HG02840 (cell line): ENCODE measurements around the gene AMH.

Source experiments
- ATAC-seq: cut with Tn5 transposase; IDR thresholded peaks from one replicate; pipeline ENCODE4 v1.9.1; 2021; ENCODE audit warnings: mild to moderate bottlenecking, moderate library complexity, moderate number of reproducible peaks; ENCODE audit not compliant: unreplicated experiment, low FRiP score

AMH gene

DNA sequence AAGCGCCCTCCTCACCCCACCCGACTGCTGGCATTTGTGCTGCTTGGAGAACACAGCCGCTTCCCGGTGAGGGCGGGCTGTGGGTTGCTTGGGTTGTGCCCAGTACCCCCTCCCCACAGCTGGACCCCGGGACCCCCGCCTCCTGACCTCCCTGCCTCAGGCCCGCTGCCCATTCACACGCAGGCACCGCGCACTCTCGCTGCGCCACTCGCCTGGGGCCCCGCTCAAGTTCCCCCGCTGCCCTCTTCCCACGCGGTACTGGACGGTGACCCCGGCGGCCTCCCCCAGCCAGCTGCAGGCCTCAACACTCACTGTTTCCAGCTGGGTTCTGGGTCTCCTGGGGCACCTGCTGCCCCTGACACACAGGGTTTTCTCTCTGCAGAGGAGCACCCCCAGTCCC, 29.4 kb upstream of the AMH start:
- ATAC-seq: no peak

DNA sequence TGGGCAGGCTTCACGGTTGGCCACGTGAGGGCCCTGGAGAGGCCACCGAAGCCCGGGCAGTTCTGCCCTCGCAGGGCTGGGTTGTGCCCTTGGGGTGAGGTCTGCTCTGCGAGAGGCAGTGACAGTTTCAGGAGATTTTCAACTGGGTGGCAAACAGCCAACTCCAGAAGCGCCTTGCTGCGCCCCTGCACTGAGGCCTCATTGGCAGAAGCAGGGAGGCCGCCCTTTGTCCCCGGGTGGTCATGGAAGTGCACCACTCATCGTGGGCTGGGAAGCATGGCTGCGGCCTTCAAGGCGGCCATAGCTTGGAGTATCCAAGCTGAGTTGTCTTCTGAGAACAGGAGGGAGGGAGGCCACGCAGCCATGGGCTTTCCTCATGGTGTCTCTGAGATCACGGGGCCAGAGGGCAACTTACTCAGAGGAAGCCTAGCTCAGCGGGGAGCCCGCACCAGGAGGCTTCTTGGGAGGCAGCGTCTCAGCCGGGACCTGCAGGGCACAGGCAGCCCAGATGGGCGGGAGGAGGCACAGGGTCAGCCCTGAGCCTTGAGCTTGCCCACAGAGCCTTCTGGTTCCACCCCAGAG, 27.8 kb upstream of the AMH start:
- ATAC-seq: no peak

DNA sequence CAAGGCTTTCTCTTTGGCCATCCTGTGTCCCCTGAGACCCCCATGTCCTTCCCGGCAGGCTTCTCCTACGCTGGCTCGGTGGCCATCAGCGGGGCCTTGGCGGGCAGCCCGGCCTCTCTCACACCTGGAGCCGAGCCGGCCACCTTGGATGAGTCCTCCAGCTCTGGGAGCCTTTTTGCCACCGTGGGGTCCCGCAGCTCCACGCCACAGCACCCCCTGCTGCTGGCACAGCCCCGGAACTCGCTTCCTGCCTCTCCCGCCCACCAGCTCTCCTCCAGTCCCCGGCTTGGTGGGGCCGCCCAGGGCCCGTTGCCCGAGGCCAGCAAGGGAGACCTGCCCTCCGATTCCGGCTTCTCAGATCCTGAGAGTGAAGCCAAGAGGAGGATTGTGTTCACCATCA, 27.2 kb upstream of the AMH start:
- ATAC-seq: no peak

DNA sequence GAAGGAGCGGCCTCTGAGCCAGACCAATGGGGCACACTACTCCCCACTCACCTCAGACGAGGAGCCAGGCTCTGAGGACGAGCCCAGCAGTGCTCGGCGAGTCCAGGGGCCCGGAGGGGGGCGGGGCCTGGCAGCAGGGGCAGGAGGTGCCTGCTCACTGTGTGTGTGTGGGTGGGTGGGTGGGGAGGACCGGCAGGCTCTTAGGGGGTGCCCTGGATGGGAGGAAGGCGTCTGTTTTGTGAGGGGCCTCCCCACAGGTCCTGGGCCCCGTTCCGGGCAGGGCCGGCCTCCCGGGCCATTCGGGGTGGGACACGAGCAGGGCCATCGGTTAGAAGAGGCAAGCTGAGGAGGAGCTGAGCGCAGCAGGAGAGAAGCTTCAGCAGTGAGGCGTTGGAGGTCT, 25.7 kb upstream of the AMH start:
- ATAC-seq: no peak

DNA sequence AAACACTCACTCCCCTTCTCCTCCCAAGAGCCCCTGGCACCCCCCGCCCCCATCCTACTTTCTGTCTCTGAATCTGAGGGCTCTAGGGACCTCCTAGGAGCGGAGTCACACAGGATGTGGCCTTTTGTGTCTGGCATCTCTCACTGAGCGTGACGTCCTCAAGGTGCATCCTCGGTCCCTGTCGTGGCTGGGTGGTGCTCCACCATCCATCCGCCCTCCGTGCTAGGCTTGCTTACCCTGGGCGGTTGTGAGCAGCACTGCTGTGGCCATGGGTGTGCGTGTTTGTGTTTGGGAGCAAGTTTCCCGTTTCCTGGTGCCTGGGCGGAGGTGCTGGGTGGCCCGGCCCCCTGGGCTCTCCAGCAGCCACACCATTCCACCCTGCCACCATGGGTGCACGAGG, 25.2 kb upstream of the AMH start:
- no peak for ATAC-seq

DNA sequence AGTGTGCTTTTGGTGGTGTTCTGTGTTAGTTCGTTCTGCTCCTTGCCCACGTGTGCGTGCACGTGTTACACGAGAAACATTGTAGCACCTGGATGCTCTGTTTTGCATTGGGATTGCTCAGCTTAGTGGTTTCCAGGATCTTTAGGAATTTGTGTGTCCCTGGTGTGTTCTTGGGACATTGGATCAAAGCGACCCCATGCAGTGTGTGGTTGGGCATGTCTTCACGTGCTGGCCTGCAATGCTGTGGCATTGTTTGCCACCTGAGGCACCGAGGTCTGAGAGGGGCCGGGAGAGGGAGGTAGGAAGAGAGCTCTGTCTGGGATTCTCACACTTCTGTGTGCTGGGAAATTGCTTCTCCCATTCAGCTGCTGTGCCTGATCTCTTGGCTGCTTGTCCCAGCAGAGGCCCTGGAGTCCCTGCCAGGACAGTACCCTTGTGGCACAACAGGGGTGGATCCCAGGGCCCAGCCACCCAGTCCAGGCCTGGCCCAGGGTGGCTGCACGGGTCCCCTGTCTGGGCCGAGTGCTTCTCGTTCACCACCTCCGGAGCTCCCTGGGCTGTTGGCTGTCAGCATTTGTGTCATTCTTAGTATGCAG, 24.3 kb upstream of the AMH start:
- no peak for ATAC-seq

DNA sequence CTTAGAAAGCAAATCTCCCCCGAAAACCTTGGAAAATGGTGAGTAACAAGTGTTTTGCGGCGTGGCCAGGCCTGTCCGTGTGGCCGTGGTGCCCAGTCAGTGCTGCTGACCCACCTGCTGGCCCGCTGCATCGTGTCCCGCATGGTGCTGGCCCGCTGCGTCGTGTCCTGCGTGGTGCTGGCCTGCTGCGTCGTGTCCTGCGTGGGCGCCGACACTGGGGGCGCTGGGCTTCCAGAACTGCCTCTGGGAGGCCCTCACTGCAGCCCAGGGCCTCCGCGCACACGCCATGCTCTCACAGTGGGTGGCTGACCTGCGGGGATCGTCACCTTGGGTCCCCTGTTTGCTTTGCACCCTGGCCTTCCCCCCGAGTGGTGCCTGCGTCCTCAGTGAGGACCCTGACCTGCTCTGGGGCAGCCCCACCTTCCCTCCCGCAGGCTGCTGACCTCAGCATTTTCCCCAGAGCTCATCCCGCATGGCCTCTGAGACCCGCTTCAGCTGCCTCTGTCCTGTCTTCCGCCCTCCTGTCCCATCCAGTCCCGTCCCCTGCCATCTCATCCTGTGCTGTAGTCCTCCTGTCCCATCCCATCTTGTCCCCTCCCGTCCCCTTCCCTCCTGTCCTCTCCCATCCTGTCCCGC, 23.6 kb upstream of the AMH start:
- ATAC-seq: no peak

DNA sequence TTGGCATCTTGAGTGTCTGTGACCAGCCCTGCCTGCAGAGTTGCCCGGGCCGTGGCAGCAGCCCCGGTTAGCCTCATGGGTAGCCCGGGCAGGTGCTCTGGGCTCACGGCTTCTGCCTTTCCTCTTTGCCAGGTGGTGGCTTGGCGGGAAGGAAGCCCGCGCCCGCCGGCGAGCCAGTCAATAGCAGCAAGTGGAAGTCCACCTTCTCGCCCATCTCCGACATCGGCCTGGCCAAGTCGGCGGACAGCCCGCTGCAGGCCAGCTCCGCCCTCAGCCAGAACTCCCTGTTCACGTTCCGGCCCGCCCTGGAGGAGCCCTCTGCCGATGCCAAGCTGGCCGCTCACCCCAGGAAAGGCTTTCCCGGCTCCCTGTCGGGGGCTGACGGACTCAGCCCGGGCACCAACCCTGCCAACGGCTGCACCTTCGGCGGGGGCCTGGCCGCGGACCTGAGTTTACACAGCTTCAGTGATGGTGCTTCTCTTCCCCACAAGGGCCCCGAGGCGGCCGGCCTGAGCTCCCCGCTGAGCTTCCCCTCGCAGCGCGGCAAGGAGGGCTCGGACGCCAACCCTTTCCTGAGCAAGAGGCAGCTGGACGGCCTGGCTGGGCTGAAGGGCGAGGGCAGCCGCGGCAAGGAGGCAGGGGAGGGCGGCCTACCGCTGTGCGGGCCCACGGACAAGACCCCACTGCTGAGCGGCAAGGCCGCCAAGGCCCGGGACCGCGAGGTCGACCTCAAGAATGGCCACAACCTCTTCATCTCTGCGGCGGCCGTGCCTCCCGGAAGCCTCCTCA, 22.9 kb upstream of the AMH start:
- no peak for ATAC-seq

DNA sequence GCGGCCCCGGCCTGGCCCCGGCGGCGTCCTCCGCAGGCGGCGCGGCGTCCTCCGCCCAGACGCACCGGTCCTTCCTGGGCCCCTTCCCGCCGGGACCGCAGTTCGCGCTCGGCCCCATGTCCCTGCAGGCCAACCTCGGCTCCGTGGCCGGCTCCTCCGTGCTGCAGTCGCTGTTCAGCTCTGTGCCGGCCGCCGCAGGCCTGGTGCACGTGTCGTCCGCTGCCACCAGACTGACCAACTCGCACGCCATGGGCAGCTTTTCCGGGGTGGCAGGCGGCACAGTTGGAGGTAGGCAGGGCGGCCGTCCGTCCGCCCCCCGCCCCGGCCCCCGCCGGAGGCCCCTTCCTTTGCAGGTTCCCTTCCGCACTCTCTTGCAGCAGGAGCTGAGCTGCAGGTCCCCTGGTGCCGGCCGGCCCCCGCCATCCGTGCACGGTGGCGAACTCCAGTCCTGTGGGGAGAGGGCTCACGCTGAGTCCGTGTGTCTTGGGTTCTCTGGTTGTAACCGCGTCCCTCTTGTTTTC, 22.2 kb upstream of the AMH start:
- ATAC-seq: no peak

DNA sequence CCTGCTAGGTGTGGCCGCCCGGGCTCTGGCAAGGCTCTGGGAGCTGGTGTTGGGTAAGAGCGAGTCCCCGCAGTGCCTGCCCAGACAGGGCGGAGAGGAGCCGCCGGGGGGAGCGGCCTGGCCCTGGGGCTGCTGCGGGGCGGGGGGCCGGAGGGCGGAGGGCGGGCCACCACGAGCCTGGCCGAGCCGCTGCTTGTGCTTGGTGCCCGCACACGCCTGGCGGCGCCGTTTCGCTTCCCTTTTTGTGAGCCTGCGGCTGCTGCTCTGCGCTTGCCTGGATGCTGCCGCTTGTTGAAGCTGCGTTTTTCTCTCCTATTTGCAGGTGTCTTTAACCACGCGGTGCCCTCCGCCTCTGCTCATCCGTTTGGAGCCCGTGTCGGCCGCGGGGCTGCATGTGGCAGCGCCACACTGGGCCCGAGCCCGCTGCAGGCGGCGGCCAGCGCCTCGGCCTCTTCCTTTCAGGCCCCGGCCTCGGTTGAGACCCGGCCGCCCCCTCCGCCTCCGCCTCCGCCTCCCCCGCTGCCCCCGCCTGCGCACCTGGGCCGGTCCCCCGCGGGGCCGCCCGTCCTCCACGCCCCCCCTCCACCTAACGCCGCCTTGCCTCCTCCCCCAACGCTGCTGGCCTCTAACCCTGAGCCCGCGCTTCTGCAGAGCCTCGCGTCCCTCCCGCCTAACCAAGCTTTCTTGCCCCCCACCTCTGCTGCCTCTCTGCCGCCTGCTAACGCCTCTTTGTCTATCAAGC, 21.5 kb upstream of the AMH start:
- ATAC-seq: no peak

DNA sequence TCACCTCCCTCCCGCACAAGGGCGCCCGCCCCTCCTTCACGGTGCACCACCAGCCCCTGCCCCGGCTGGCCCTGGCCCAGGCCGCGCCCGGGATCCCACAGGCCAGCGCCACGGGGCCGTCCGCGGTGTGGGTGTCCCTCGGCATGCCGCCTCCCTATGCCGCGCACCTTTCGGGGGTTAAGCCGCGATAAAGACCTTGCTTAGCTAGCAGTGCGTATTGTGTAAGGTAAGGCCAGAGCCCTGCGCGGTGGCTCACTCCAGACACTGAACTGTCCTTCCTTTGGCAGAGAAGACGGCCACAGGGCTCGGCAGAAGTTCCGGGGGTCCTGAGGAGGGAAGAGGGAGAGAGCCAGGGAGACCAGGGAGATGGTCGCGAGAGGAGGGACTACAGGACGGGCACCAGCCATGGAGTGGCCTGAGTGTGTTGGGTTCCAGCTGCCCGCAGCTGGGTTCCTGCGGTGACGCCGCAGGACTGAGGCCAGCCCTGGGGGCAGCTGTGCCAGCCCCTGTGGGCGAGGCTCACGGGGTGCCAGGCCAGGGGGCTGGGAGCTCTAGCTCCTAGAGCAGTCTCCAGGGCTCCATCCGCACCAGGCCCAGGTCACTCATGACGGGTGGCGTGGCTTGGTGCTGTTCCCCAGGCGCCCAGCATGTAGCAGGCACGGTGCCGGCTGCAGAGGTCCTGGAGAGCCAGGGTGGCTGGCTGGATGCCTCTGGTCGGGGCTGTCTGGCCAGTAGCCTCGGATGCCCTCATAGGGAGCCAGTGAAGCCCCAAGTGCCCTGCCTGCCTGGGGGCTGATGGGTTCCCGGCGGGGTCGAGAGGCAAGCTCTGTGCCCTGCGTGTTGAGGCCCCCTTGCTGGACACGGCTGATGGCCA, 20.7 kb upstream of the AMH start:
- ATAC-seq: no peak

DNA sequence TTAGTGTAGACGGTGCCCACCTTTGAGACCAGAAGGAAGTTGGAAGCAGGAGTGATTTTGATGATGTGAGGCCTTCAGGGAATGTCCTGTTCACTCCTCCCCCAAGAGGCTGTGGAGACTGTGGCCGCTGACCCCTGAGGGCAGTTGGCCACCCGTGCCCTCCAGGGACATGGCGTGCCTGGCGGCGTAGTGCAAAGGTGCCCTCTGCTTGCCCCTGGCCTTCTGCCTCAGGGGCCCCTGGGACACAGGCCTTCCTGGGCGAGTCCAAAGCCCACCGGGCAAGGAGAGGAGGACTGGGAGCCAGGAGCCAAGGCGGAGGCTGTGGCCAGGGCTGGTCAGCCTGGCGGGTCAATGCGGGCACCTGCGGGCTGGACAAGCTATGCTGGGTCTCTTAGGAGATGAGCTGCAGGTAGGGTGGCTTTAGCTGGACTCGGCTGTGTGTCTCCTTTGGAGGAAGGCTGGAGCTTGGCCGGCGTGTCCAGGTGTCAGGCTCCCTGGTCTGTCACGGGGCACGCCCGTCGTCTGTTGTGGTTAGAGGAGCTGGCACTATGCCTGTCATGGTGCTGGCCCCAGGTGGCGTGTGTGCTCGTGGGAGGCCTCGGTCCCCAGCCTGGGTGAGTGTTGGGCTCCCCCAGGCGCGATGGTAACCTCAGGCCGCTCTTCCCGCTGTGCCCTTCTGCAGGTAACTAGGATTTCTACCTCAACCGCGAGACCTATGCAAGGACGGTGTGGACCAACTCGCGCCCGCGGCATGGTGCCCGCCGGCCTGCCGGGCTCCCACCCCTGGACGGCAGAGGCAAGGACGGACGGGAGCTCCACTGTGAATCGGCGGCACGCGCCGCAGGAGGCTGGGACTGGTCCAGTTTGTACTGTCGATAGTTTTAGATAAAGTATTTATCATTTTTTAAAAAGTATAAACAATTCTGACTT, 19.8 kb upstream of the AMH start:
- no peak for ATAC-seq

DNA sequence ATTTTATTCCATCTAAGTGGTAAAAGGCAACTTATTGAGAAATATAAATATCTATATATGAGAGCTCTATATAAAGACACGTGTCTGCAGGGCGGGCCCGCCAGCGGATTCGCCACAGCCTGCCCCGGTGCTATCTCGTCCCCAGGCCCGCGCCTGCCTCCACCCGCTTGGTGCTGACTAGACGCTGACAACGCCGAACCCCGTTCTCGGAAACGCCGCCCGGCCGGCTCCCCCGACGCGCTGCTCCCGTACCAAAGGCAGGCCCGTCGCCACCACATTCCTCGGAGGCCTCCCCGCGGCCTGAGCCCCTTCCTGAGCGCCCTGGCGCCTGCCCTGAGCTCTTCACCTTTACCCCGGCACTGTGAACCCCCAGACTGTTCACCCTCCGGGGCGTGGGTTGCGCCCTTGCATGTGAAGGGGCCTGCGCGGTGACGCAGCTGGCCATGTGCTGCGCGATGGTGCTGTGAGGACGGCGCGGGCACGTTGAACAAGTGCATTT, 19.0 kb upstream of the AMH start:
- ATAC-seq: no peak

DNA sequence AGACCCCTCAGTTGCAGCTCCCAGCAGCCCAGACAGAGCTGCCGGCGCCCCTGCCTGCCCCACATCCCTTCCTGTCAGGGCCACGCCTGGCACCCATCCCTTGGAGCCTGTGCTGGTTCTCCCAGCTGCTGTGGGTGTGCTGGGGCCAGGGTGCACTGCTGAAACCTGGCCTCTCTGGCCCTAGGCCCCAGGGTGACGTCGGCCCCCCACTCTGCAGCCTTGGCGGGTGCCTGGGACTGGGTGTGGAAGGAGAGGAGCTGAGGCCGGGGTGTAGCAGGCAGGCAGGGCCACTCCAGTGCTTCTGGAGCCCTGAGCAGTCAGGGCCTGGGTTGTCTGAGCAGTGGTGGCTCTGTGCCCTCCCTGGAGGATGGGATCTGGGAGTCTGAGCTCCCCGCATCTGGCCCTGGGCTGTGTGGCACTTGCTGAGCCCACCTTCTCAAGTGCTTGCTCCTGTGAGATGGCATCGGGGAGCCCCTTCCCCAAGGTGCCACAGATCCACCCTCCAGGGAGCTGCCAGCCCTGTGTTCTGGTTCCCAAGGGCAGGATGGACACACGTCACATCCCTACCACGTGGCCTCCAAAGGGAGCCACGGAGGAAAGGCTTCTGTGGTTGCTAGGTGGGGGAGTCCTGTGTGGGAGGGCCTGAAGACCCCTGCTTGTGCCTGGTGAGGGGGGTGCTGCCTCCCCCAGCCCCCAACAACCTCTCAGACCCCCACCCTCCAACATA, 18.2 kb upstream of the AMH start:
- ATAC-seq: no peak

DNA sequence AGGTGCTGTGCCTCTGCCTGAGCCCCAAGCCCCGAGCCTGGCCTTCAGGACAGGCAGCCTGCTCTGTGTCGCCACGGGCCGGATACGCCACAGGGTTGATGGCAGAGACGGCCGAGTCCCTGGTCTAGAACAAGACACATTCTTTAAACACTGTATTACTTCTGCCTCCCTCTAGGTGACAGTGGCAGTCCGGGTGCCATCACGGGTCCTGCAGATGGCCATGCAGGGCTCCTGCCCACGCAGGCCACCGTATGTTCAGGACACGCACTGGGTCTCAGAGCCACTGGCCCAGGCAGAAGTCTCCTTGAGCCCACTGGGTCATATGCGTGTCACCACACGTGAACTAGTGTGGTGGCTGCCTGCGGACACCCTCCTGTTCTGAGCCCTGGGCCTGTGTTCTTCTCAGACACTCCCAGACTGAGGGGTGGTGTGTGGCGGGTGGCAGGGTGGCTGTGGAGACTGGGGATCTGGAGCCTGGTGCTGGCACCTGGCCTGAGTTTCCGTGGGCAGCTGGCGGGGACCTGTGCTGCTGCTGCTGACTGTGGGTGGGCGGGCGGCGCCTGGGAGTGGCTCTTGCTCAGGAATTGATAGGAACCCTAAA, 17.4 kb upstream of the AMH start:
- no peak for ATAC-seq

DNA sequence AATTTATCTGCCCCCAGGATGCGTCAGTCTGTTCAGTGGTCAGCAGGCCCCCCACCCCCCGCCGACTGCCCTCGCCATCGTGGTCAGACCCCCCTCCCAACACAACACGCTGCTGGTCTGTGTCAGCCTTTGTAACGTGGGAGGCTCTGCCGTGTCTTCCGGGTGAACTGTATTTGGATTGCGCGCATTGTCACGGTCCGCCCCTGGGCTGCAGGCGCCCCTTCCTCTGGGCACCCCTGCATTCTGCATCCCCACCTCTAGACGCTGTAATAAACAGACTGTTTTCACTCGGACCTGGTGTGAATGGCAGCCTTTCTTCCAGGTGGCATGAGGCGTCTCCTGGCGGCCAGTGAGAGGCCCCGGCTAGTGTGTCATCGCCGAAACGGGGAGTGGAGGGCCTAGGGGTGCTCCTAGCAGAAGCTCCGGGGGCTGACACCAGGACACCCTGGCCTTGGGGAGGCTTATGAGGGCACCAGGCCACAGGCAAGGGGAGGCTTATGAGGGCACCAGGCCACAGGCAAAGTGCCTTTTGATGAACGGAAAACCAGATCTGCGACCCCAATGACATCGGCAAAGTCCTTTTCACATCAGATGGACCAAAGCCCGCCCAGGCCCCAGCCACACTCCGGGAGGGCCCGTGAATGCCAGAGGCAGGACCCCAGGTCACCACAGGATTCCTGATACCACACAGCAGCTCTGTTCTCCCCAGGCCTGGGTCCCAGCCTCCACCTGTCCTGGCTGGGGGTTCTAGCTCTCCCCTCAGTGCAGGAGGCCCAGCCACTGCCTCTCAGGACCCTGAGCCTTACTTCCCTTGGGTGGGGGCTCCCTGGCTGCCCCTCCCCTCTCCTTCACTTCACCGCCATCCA, 16.6 kb upstream of the AMH start:
- no peak for ATAC-seq
